BE2C (cell line): Measurements from ENCODE around the gene PIP5K1B.

Experiments used
- DNase-seq: peaks from one replicate; pipeline ENCODE4 v3.0.0-alpha.2; 2020
- H3K27me3 ChIP-seq: fragments of 250-450 bp; sonication (Bioruptor Pico); 2 replicates; pipeline ENCODE4 v1.5.1; 2020; ENCODE audit warnings: mild to moderate bottlenecking
- H3K36me3 ChIP-seq: fragments of 250-450 bp; sonication (Bioruptor Pico); 2 replicates; pipeline ENCODE4 v1.5.1; 2020; ENCODE audit warnings: mild to moderate bottlenecking
- H3K4me1 ChIP-seq: fragments of 250-450 bp; sonication (Bioruptor Pico); 2 replicates; pipeline ENCODE4 v1.5.1; 2020
- H3K4me3 ChIP-seq: 2 replicates; pipeline ENCODE4 v1.5.1; 2011; ENCODE audit warnings: low read depth, low read length
- H3K9me3 ChIP-seq: fragments of 250-450 bp; sonication (Bioruptor Pico); 2 replicates; pipeline ENCODE4 v1.5.1; 2020
- CTCF ChIP-seq: IDR thresholded peaks from 2 replicates; pipeline ENCODE4 v1.5.1; 2012; ENCODE audit warnings: mild to moderate bottlenecking, low read depth, low read length

Gene PIP5K1B

GRCh38 chr9:68978066-68978465 is 273.0 kb downstream of the PIP5K1B start:
- TF ChIP-seq CTCF, result no peak
- DNase-seq, result no peak
- no peaks in the 10 kb centered on the region for H3K36me3 ChIP-seq
- H3K9me3 ChIP-seq, result no peaks in the 10 kb centered on the region
- H3K4me3 ChIP-seq, result no peak overlapping the region
- H3K27me3 ChIP-seq, result no peaks in the 10 kb centered on the region
- H3K4me1 ChIP-seq, result no peaks in the 10 kb centered on the region

GRCh38 chr9:68978501-68978900 is 273.5 kb downstream of the PIP5K1B start:
- no peak for TF ChIP-seq CTCF
- H3K9me3 ChIP-seq, result no peaks in the 10 kb centered on the region

GRCh38 chr9:68979538-68980314 is 274.7 kb downstream of the PIP5K1B start:
- Histone ChIP-seq H3K27me3 (no peaks in the 10 kb centered on the region), H3K4me3 (no peak overlapping the region), H3K36me3 (no peaks in the 10 kb centered on the region), H3K4me1 (no peaks in the 10 kb centered on the region), H3K9me3 (no peaks in the 10 kb centered on the region)
- DNase-seq, result no peak
- TF ChIP-seq CTCF, result no peak

More at GRCh38 chr9:68978501-68978900, 273.5 kb downstream of the PIP5K1B start:
- no peaks in the 10 kb centered on the region for H3K36me3 ChIP-seq
- no peak overlapping the region for H3K4me3 ChIP-seq
- H3K4me1 ChIP-seq, result no peaks in the 10 kb centered on the region
- H3K27me3 ChIP-seq, result no peaks in the 10 kb centered on the region
- DNase-seq, result no peak

- Histone ChIP-seq H3K36me3 (no peaks in the 10 kb centered on the region), H3K27me3 (no peaks in the 10 kb centered on the region), H3K4me3 (no peak overlapping the region), H3K9me3 (no peaks in the 10 kb centered on the region), H3K4me1 (no peaks in the 10 kb centered on the region)
- DNase-seq, result no peak
- TF ChIP-seq CTCF, result no peak
Measured at GRCh38 chr9:68980341-68980914, 275.4 kb downstream of the PIP5K1B start.

- Histone ChIP-seq H3K4me3 (no peak overlapping the region), H3K36me3 (no peaks in the 10 kb centered on the region), H3K27me3 (no peaks in the 10 kb centered on the region), H3K9me3 (no peaks in the 10 kb centered on the region), H3K4me1 (no peaks in the 10 kb centered on the region)
- no peak for TF ChIP-seq CTCF
- DNase-seq, result no peak
Measured at GRCh38 chr9:68981789-68982188, 276.7 kb downstream of the PIP5K1B start.

- Histone ChIP-seq H3K4me3 (no peak overlapping the region), H3K4me1 (no peaks in the 10 kb centered on the region), H3K36me3 (no peaks in the 10 kb centered on the region), H3K27me3 (no peaks in the 10 kb centered on the region; the same call in 1 of the 2 replicates), H3K9me3 (no peaks in the 10 kb centered on the region)
- DNase-seq, result no peak
- TF ChIP-seq CTCF, result no peak
Measured at GRCh38 chr9:68983008-68983411, 278.0 kb downstream of the PIP5K1B start.
